GM12801 (cell line): ENCODE results near the gene TSSC4.

Experiments
- TF ChIP-seq, protein P1 (sequence below): IDR thresholded peaks from one replicate; pipeline ENCODE4 v1.5.1; 2011; ENCODE audit warnings: control low read depth; ENCODE audit not compliant: insufficient read length; ENCODE audit errors: extremely low read depth

Gene TSSC4

DNA sequence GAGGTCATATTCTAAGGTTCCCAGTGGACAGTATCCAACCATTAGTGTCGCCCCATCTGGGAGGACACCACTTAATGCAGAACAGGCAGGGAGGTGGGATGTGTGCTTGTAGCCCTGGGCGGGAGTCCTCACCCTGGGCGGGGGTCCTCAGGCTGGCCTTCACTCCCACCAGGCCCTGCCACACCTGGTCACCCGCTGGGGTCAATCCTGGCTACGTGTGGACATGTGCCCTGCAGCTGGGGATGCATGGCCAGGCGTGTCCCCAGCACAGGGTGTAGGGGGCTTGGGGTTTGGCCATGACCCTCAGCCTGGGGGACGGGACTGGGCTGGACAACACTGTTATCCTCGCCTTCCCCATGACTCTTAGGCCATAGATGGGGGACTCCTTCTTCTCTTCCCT lies 25.0 kb downstream of the TSSC4 start:
- TF ChIP-seq, protein P1, sequence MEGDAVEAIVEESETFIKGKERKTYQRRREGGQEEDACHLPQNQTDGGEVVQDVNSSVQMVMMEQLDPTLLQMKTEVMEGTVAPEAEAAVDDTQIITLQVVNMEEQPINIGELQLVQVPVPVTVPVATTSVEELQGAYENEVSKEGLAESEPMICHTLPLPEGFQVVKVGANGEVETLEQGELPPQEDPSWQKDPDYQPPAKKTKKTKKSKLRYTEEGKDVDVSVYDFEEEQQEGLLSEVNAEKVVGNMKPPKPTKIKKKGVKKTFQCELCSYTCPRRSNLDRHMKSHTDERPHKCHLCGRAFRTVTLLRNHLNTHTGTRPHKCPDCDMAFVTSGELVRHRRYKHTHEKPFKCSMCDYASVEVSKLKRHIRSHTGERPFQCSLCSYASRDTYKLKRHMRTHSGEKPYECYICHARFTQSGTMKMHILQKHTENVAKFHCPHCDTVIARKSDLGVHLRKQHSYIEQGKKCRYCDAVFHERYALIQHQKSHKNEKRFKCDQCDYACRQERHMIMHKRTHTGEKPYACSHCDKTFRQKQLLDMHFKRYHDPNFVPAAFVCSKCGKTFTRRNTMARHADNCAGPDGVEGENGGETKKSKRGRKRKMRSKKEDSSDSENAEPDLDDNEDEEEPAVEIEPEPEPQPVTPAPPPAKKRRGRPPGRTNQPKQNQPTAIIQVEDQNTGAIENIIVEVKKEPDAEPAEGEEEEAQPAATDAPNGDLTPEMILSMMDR: no peak

DNA sequence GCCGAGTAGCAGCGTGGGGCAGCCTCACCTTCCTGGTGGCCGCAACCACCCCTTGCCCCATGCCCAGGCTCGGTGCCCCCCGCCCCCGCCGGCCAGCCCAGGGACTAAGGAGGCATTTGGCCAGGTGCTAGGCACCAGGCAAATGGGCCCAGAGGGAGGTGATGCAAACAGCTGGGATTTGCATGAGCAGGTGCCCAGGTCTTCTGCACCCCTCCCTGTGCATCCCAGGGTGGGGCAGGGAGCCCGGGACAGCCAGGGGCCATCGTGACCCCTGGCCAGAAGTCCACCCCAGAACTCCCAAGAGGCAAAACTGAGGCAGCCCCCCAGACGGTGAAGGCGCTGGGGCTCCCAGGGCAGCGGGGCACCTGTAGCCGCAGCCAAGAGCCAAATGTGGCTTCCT lies 25.7 kb downstream of the TSSC4 start:
- TF ChIP-seq, protein P1: no peak

DNA sequence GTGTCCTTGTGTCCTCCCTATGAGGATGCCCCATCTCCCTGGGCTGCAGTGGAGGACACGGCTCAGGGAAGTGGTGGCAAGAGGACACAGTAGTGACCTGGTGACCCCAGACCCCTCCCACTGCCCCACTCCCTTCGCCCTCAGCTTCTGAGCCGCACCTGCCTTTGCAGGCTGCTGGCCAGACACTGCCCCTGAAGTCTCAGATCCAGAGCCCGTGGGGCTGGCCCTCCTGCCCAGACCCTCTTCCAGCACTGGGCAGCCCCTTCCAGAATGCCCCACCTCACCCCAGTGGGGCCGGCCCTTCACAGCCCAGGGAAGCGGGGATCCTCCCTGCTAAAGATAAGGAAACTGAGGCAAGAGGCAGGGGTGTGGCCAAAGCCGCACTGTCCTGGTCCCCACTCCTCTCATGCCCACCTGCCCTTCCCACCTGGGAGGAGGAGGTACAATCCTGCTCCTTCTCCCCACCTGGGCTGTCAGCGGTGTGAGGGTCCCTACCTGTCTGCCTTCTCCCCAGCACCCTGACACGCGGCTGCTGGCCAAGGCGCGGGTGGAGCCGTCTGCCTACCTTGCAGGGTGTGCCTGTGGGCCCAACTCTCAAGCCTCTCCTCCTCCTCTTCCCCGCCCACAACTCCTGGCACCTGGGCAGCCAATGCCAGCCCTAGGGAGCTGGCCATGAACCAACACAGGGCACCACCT lies 26.4 kb downstream of the TSSC4 start:
- TF ChIP-seq, protein P1: no peak

DNA sequence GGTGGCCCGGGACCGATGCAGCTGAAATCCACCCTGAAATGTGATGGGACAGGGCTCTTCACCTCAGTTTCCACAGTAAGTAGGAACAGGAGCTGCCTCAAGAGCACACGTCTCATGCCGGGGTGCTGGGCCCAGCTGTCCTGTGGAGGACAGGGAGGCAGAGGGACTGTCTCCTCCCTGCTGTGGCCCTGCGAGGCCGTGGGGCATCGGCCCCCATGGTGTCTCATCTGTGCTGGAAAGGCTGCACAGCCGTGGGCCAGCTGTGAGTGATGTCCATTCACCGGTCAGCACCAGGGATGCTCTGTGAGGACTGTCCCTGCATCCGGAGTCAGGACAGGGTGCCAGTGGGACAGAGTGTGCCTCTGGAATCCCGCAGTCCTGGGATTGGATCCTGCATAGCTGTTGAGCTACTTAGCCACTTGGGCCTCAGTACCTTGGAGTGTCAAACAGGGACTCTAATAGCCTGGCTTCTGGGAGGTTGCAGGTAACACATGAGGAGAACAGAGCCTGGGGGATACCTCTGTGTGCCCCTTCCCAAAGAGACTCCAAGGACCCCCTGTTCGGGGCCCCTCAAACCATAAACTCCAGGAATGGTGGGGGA lies 27.3 kb downstream of the TSSC4 start:
- TF ChIP-seq, protein P1: no peak

DNA sequence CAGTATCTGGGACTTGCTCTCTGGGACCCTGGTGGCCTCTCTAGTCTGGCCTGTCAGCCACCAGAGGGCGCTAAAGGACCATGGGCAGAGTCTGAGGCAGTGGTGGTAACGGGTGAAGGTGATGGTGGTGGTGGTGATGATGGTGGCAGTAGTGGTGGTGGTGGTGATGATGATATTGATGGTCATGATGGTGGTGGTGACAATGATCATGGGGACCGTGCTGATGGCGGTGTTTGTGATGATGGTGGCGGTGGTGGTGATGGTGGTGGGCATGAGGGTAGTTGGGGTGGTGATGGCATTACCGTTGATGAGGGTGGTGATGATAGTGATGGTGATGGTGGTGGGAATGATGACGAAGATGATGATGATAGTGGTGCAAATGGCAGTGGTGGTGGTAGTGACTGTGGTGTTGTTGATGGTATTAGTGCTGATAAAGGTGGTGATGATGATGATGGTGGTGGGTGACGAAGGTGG lies 27.8 kb downstream of the TSSC4 start:
- TF ChIP-seq, protein P1: no peak

DNA sequence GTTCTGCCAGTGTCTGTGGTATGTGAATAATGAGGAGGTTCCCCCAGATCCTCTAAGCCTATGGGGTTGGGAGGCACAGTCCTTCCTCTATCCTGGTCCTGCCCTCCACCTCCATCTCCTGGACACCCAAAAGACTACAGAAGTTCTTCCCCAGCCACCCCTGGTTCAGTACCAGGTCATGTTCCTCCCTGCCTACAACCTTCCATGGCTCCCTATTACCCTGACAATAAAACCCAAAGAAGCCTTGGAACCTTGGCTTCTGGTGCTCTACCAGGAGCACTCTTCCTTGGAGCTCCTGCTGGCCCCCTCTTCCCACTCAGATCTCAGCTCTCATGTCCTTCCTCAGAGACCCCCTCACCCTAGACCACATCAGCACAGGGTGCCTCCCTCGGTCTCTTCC lies 30.8 kb downstream of the TSSC4 start:
- TF ChIP-seq, protein P1: no peak

DNA sequence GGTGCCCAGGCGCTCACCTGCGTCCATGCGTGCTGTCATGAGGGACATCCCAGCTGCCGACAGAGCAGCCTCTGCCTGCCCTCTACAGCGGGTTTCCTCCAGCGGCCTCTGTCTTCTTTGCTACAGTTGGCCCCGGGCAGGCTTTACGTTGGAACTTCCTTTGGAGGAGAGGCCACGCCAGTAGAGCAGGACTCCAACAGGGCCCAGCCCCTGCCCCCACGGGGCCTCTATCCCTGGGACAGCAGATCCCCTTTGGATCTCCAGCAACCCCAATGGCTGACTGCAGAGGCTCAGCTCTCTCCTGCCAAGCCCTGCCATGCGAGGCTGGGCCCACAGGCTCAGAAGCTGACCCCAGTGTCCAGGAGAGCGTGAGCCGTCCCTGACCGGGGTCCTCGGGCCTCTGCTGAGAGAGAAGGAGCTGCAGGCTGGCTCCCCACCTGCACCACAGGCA lies 31.6 kb downstream of the TSSC4 start:
- TF ChIP-seq, protein P1: no peak
